Heart left ventricle (tissue), 16 donors: ENCODE data around the gene ARHGAP33. TPM values are rescaled to one million over a fixed set of nuclear protein-coding genes. Genes with fewer than 3 reads are reported as not detected.

Source experiments
- ATAC-seq, 4 donors: fragments of 200-7000 bp; cut with Tn5 transposase; one replicate each; pipeline ENCODE4 v1.9.1; 2020 to 2022; ENCODE audit warnings: moderate library complexity in 4 of 4, mild to moderate bottlenecking in 3 of 4, moderate number of reproducible peaks in 1 of 4
- DNase-seq, 5 donors: peaks; one replicate each; pipeline ENCODE4 v3.0.0-alpha.2; 2020
- H3K27ac ChIP-seq, 12 donors: fragments of 200-600 bp; sonication (generic) in 4 of 12; one replicate each; pipeline versions ENCODE4 v1.5.0 to v1.8.0; 2016 to 2022; ENCODE audit warnings: mild to moderate bottlenecking in 2 of 12
- H3K27me3 ChIP-seq, 9 donors: fragments of 200-600 bp; sonication (generic) in 2 of 9; one replicate each; pipeline versions ENCODE4 v1.5.1 to v1.8.0; 2016 to 2022; ENCODE audit warnings: mild to moderate bottlenecking in 3 of 9
- H3K36me3 ChIP-seq, 9 donors: fragments of 200-600 bp; sonication (generic) in 2 of 9; one replicate each; pipeline versions ENCODE4 v1.5.0 to v1.8.0; 2018 to 2022; ENCODE audit warnings: mild to moderate bottlenecking in 2 of 9
- H3K4me1 ChIP-seq, 12 donors: fragments of 200-600 bp; sonication (generic) in 4 of 12; one replicate each; pipeline versions ENCODE4 v1.5.0 to v1.8.0; 2016 to 2022; ENCODE audit warnings: mild to moderate bottlenecking in 3 of 12
- H3K4me3 ChIP-seq, 12 donors: fragments of 200-600 bp; sonication (generic) in 4 of 12; one replicate each; pipeline versions ENCODE4 v1.5.0 to v1.8.0; 2017 to 2022; ENCODE audit warnings: mild to moderate bottlenecking in 9 of 12, moderate library complexity in 4 of 12
- H3K9me3 ChIP-seq, 12 donors: fragments of 200-600 bp; sonication (generic) in 4 of 12; one replicate each; pipeline versions ENCODE4 v1.5.0 to v1.8.0; 2016 to 2022; ENCODE audit warnings: mild to moderate bottlenecking in 1 of 12
- POLR2A ChIP-seq, 2 donors: fragments of 450-650 bp; IDR thresholded peaks; one replicate each; pipeline ENCODE4 v1.6.1; 2017; ENCODE audit warnings: antibody characterized with exemption in 2 of 2, mild to moderate bottlenecking in 2 of 2, moderate library complexity in 2 of 2
- WGBS, 4 donors: extraction: QIAGEN DNeasy Blood & Tissue Kit in 2 of 4; methylation state at CpG; one replicate each; pipeline versions ENCODE4 v1.1.5 to v1.1.7; 2013 to 2018; 5-methylcytosine and 5-hydroxymethylcytosine counted together
- intact Hi-C, 10 donors: fragments of 100-400 bp; cut with DNase I; formaldehyde crosslinking; loops; one replicate each; pipeline versions ENCODE4 v1.11.1 to v1.14.2; 2022
- long read RNA-seq, 3 donors: library from polyadenylated mRNA; unstranded; transcript quantifications; one replicate each; pipeline ENCODE4 v2.0.0, GENCODE V29; 2020 to 2021
- polyA plus RNA-seq, 2 donors: library from polyadenylated mRNA; stranded (reverse); fragments of 200-250 nt; gene quantifications; one replicate each; pipeline ENCODE4 v1.2.3, GENCODE V29; 2013
- total RNA-seq, 9 donors: library from RNA; depleted of rRNA in 2 of 9; stranded (reverse); fragments of >200 nt in 2 of 9; fragmentation: NEBNext Ultra II Directional in 3 of 9; extraction: Animal tissue kit (Norgen Biotek cat#: 25700) in 3 of 9; gene quantifications; one replicate each; pipeline versions ENCODE4 v1.1.0 to v1.2.4, GENCODE V29; 2016 to 2023
- TF ChIP-seq, protein P1 (sequence below), 12 donors: fragments of 200-600 bp; sonication (generic) in 4 of 12; IDR thresholded peaks; one replicate each; pipeline versions ENCODE4 v1.5.0 to v1.8.0; 2018 to 2022; ENCODE audit warnings: antibody characterized with exemption in 12 of 12, mild to moderate bottlenecking in 5 of 12
- donor health status: ischemic (EF 13 %, LVEDD 7.1; RV severe dilation, severe dysfunction).
- donor health status: healthy with polysubstance abuse.
- donor health status: DM: no; HTN: yes; CAD: no.
- donor health status: DM: no; HTN: no; CAD: no.
- donor health status: ischemic (EF 25% LVEDD 6.9; RV normal size, moderate dysfunction).
- donor health status: ischemic (EF 25% LVEDD 5.7; RV mildly dilated, moderate dysfunction).
- donor health status: healthy.
- donor health status: DM: yes; HTN: yes; CAD: no.
- donor health status: ischemic (EF 35%, LVEDD 5.7; RV mildly dilated, moderate dysfunction).
- donor health status: nonischemic (EF 11% LVEDD 7.7; RV severe dilation, severe dysfunction).
- donor health status: DM: yes; HTN: yes; CAD: no.
- donor health status: PGD.
- donor health status: ischemic (EF 29% LVEDD 5.4; RV normal size, mild dysfunction).
- donor health status: nonischemic (EF 23%, LVEDD 6.1; RV moderate dilation, normal function).

Gene ARHGAP33, protein sequence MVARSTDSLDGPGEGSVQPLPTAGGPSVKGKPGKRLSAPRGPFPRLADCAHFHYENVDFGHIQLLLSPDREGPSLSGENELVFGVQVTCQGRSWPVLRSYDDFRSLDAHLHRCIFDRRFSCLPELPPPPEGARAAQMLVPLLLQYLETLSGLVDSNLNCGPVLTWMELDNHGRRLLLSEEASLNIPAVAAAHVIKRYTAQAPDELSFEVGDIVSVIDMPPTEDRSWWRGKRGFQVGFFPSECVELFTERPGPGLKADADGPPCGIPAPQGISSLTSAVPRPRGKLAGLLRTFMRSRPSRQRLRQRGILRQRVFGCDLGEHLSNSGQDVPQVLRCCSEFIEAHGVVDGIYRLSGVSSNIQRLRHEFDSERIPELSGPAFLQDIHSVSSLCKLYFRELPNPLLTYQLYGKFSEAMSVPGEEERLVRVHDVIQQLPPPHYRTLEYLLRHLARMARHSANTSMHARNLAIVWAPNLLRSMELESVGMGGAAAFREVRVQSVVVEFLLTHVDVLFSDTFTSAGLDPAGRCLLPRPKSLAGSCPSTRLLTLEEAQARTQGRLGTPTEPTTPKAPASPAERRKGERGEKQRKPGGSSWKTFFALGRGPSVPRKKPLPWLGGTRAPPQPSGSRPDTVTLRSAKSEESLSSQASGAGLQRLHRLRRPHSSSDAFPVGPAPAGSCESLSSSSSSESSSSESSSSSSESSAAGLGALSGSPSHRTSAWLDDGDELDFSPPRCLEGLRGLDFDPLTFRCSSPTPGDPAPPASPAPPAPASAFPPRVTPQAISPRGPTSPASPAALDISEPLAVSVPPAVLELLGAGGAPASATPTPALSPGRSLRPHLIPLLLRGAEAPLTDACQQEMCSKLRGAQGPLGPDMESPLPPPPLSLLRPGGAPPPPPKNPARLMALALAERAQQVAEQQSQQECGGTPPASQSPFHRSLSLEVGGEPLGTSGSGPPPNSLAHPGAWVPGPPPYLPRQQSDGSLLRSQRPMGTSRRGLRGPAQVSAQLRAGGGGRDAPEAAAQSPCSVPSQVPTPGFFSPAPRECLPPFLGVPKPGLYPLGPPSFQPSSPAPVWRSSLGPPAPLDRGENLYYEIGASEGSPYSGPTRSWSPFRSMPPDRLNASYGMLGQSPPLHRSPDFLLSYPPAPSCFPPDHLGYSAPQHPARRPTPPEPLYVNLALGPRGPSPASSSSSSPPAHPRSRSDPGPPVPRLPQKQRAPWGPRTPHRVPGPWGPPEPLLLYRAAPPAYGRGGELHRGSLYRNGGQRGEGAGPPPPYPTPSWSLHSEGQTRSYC
- 1 to 10 TPM in 8 of 9 donors, under 1 TPM in 1; 0.50 to 7.8 (median 5.7) TPM for total RNA-seq
- polyA plus RNA-seq = 1 to 10 TPM; 3.2 to 3.4 TPM
- long read RNA-seq, donor 1, partial matches to known transcripts = 0 of 1 reads
- long read RNA-seq, donor 1, other reads (novel, unspliced or antisense) = 1 of 1 reads
- long read RNA-seq, donor 2 = 0 reads
- long read RNA-seq, donor 3, partial matches to known transcripts = 0 of 2 reads
- long read RNA-seq, donor 3, other reads (novel, unspliced or antisense) = 2 of 2 reads

DNA sequence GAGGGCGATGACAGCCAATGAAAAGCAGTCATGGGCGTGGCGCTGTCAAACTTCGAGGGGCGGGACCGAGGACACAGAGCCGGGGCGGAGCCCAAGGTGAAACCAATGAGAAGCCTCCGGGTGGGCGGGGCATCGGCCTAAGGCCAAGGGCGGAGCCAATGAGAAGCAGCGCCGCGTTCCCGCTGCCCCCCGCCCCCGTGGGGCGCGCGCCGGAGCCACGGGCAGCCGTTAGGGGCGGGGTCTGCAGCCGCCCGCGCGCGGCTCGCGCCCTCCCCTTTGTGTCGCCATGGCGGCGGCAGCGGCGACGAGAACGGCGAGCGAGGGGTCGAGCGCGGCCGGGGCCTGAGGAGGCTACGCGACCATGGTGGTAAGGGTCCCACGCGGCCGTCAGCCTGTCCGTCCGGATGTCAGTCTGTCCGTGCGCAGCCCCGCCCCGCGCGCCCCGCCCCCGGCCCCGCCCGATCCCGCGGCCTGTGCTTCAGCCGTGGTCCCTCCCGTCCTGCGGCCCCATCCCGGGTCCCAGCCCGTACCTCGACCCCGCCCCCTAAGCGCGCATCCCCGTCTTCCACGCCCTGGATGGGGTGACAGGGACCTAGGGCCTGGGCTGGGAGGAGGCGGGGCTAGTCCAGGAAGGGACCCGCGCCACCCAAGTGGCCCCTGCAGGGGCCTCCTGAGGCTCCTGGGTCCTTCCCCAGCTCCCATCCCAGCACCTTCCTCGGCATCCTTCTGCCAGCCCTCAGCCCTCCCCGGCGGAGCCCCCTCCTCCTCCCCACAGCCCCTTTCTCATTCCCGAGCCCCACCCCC, at the start of gene ARHGAP33:
ARHGAP33 (plus strand) TSS at position 267 of the 804 bp plus-strand sequence; CDS start at position 362, 95 bp downstream.
- TF ChIP-seq POLR2A (IDR thresholded peaks at IDR 0.05) = peak in 1 of 2 donors; percentile 27
- TF ChIP-seq, protein P1, sequence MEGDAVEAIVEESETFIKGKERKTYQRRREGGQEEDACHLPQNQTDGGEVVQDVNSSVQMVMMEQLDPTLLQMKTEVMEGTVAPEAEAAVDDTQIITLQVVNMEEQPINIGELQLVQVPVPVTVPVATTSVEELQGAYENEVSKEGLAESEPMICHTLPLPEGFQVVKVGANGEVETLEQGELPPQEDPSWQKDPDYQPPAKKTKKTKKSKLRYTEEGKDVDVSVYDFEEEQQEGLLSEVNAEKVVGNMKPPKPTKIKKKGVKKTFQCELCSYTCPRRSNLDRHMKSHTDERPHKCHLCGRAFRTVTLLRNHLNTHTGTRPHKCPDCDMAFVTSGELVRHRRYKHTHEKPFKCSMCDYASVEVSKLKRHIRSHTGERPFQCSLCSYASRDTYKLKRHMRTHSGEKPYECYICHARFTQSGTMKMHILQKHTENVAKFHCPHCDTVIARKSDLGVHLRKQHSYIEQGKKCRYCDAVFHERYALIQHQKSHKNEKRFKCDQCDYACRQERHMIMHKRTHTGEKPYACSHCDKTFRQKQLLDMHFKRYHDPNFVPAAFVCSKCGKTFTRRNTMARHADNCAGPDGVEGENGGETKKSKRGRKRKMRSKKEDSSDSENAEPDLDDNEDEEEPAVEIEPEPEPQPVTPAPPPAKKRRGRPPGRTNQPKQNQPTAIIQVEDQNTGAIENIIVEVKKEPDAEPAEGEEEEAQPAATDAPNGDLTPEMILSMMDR (IDR thresholded peaks at IDR 0.05) = no peak
- WGBS, 4 donors = 0 to 2% (median 1%) methylated on average over 27 to 82 of the region's 82 CpGs

DNA sequence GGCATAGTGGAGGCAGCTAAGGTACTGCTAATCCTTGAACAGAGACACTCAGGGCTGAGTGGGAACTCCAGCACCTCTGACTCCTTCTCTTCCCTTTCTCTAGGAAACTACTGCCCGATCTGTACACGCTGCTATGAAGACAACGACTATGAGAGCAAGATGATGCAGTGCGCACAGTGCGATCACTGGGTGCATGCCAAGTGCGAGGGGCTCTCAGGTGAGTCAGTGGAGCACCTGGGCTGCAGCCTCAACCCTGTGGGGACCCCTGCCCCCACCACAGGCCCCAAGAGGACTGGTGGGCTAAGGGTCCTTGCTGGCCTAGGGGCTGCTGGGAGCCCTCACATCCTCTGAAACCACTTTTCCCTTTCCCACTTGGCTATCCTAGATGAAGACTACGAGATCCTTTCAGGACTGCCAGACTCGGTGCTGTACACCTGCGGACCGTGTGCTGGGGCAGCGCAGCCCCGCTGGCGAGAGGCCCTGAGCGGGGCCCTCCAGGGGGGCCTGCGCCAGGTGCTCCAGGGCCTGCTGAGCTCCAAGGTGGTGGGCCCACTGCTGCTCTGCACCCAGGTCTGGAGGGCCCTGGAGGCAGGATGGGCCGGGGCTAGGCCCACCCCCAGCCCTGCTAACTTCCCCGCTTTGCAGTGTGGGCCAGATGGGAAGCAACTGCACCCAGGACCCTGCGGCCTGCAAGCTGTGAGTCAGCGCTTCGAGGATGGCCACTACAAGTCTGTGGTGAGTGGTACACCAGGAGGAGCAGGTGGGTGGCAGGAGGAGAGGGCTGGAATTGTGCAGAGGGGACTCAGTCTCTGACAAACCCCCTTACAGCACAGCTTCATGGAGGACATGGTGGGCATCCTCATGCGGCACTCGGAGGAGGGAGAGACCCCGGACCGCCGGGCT, 48.1 kb upstream of the ARHGAP33 start:
- H3K4me1 ChIP-seq = no peaks in the 10 kb centered on the region
- ATAC-seq = no peak
- no peaks in the 10 kb centered on the region for H3K9me3 ChIP-seq
- 93 to 96% (median 96%) methylated on average over 20 to 25 of the region's 25 CpGs for WGBS, 4 donors
- no peaks in the 10 kb centered on the region for H3K27me3 ChIP-seq
- no peak for TF ChIP-seq POLR2A (IDR thresholded peaks at IDR 0.05)
- TF ChIP-seq, protein P1 (IDR thresholded peaks at IDR 0.05) = no peak
- no peak overlapping the region for H3K27ac ChIP-seq
- intact Hi-C loops = no loop called here
- H3K36me3 ChIP-seq = peaks cover 13 to 100% (median 100%) of the 10 kb centered on the region in 9 donors
- DNase-seq = no peak
- H3K4me3 ChIP-seq = no peak overlapping the region

More for the DNA sequence above, at the start of gene ARHGAP33:
- Histone ChIP-seq H3K4me3 (peak within 1 kb of the TSS; percentile 68 to 99 (median 92)), H3K27ac (peak within 1 kb of the TSS in 6 of 12 donors; percentile 1 to 77 (median 44)), H3K9me3 (no peaks in the 10 kb centered on the region), H3K4me1 (peaks cover 0 to 17% (median 5%) of the 10 kb centered on the region in 12 donors), H3K27me3 (no peaks in the 10 kb centered on the region), H3K36me3 (peaks cover 0 to 24% (median 5%) of the 10 kb centered on the region in 9 donors)
- intact Hi-C loops = loop anchor here in 3 of 10 donors (1.0 to 10.0 kb wide), 3 partner anchors 17 to 159 kb away; partner anchors contain the start of genes LRFN3 (in 1 of the 3) and PROSER3 (in 1 of the 3)
- peak; percentile 99 to 100 (median 99) for DNase-seq
- ATAC-seq = peak; percentile 98 to 99 (median 98)
